MM.1S (cell line): ENCODE data around the gene KLHDC7B.
A peak's percentile ranks its signal among the peaks of the same experiment; 100 is the strongest.

ENCODE experiments used
- DNase-seq: peaks from one replicate; pipeline ENCODE4 v3.0.0-alpha.2; 2015
- H2AFZ ChIP-seq: fragments of 300-600 bp; sonication (generic); 2 replicates; pipeline ENCODE4 v1.6.0; 2016; ENCODE audit warnings: antibody characterized with exemption, low read length
- H3F3A ChIP-seq: fragments of 300-600 bp; sonication (generic); 2 replicates; pipeline ENCODE4 v1.6.1; 2016; ENCODE audit warnings: mild to moderate bottlenecking, antibody characterized with exemption, low read length, moderate library complexity, mixed read lengths; ENCODE audit not compliant: insufficient read depth
- H3K27ac ChIP-seq: fragments of 300-600 bp; sonication (generic); 2 replicates; pipeline ENCODE4 v1.5.1; 2016; ENCODE audit warnings: mild to moderate bottlenecking, low read length
- H3K27me3 ChIP-seq: fragments of 300-600 bp; sonication (generic); replicated peaks from 2 replicates; pipeline ENCODE4 v1.6.0; 2016; ENCODE audit warnings: low read length; ENCODE audit not compliant: insufficient read depth
- H3K36me3 ChIP-seq: fragments of 300-600 bp; sonication (generic); replicated peaks from 2 replicates; pipeline ENCODE4 v1.6.1; 2016; ENCODE audit warnings: mild to moderate bottlenecking, low read length, mixed read lengths; ENCODE audit not compliant: insufficient read depth
- H3K4me1 ChIP-seq: fragments of 300-600 bp; sonication (generic); 2 replicates; pipeline ENCODE4 v1.6.1; 2016; ENCODE audit warnings: low read length, mixed read lengths
- H3K4me2 ChIP-seq: fragments of 300-600 bp; sonication (generic); 2 replicates; pipeline ENCODE4 v1.6.0; 2016; ENCODE audit warnings: low read depth, low read length
- H3K4me3 ChIP-seq: fragments of 300-600 bp; sonication (generic); 2 replicates; pipeline ENCODE4 v1.5.1; 2016; ENCODE audit warnings: low read length, mixed read lengths
- H3K79me2 ChIP-seq: fragments of 300-600 bp; sonication (generic); 2 replicates; pipeline ENCODE4 v1.6.1; 2016; ENCODE audit warnings: mixed run types, low read length, mixed read lengths
- H3K9ac ChIP-seq: fragments of 300-600 bp; sonication (generic); 2 replicates; pipeline ENCODE4 v1.6.1; 2016; ENCODE audit warnings: low read length, mixed read lengths
- H3K9me2 ChIP-seq: fragments of 300-600 bp; sonication (generic); replicated peaks from 2 replicates; pipeline ENCODE4 v1.6.1; 2016; ENCODE audit warnings: mild to moderate bottlenecking, low read length, mixed read lengths; ENCODE audit not compliant: insufficient read depth
- H3K9me3 ChIP-seq: fragments of 300-600 bp; sonication (generic); replicated peaks from 2 replicates; pipeline ENCODE4 v1.6.1; 2016; ENCODE audit warnings: mild to moderate bottlenecking, low read length, mixed read lengths; ENCODE audit not compliant: insufficient read depth
- H4K20me1 ChIP-seq: fragments of 300-600 bp; sonication (generic); 2 replicates; pipeline ENCODE4 v1.6.1; 2016; ENCODE audit warnings: mild to moderate bottlenecking, low read length, moderate library complexity, mixed read lengths; ENCODE audit not compliant: insufficient read depth
- CTCF ChIP-seq: fragments of 300-600 bp; sonication (generic); IDR thresholded peaks from 2 replicates; pipeline ENCODE4 v1.5.1; 2016; ENCODE audit warnings: antibody characterized with exemption, low read length, mixed read lengths
- EZH2 ChIP-seq: fragments of 300-600 bp; sonication (generic); optimal IDR thresholded peaks from 2 replicates; pipeline ENCODE3; 2017; ENCODE audit warnings: low read depth, mild to moderate bottlenecking, antibody characterized with exemption, low read length, mixed read lengths
- EZH2phosphoT487 ChIP-seq: fragments of 300-600 bp; sonication (generic); IDR thresholded peaks from 2 replicates; pipeline ENCODE4 v1.6.1; 2018; ENCODE audit warnings: antibody characterized with exemption, low read length

Gene KLHDC7B

GRCh38 chr22:50542416-50542927 lies 3.2 kb upstream of the KLHDC7B start:
- Histone ChIP-seq H3K4me1 (peaks cover 29% of the 10 kb centered on the region), H3K9ac (no peak overlapping the region), H3K79me2 (no peaks in the 10 kb centered on the region), H3K27ac (no peak overlapping the region), H4K20me1 (no peaks in the 10 kb centered on the region), H3K27me3 (peaks cover 11% of the 10 kb centered on the region), H3K9me2 (no peaks in the 10 kb centered on the region), H3K4me2 (no peak overlapping the region), H3F3A (peaks cover 39% of the 10 kb centered on the region), H3K9me3 (no peaks in the 10 kb centered on the region), H3K4me3 (no peak overlapping the region), H2AFZ (no peak overlapping the region), H3K36me3 (no peaks in the 10 kb centered on the region)
- no peak for TF ChIP-seq EZH2
- TF ChIP-seq CTCF: no peak
- no peak for DNase-seq

GRCh38 chr22:50544078-50544745 lies 1.5 kb upstream of the KLHDC7B start:
- peak overlapping the region; percentile 24 for H3K4me3 ChIP-seq
- no peaks in the 10 kb centered on the region for H3K36me3 ChIP-seq
- H4K20me1 ChIP-seq: no peaks in the 10 kb centered on the region
- no peaks in the 10 kb centered on the region for H3K9me2 ChIP-seq
- H3K9me3 ChIP-seq: no peaks in the 10 kb centered on the region
- peak overlapping the region; percentile 63 for H3K4me2 ChIP-seq
- peak overlapping the region; percentile 28; the same call in 1 of the 2 replicates for H3K9ac ChIP-seq
- peak overlapping the region; percentile 62 for H2AFZ ChIP-seq
- H3F3A ChIP-seq: peaks cover 28% of the 10 kb centered on the region
- TF ChIP-seq EZH2phosphoT487 (no peak), CTCF (peak; percentile 78)
- DNase-seq: peak; percentile 83
- H3K4me1 ChIP-seq: peaks cover 18% of the 10 kb centered on the region; the same call in 1 of the 2 replicates
- peaks cover 25% of the 10 kb centered on the region for H3K27me3 ChIP-seq
- no peak overlapping the region for H3K27ac ChIP-seq
- H3K79me2 ChIP-seq: no peaks in the 10 kb centered on the region

- H3K79me2 ChIP-seq: no peaks in the 10 kb centered on the region
- no peaks in the 10 kb centered on the region for H4K20me1 ChIP-seq
- TF ChIP-seq EZH2phosphoT487 (no peak), EZH2 (no peak), CTCF (no peak)
- peak overlapping the region; percentile 63 for H3K4me2 ChIP-seq
- H3K9me2 ChIP-seq: no peaks in the 10 kb centered on the region
- no peak overlapping the region for H3K9ac ChIP-seq
- DNase-seq: no peak
- H3K27ac ChIP-seq: no peak overlapping the region
- H3K4me1 ChIP-seq: peaks cover 16% of the 10 kb centered on the region; the same call in 1 of the 2 replicates
- H3F3A ChIP-seq: peaks cover 22% of the 10 kb centered on the region
- H3K36me3 ChIP-seq: no peaks in the 10 kb centered on the region
- no peaks in the 10 kb centered on the region for H3K9me3 ChIP-seq
- peak overlapping the region; percentile 62 for H2AFZ ChIP-seq
- H3K27me3 ChIP-seq: peaks cover 25% of the 10 kb centered on the region
- peak overlapping the region; percentile 24; the same call in 1 of the 2 replicates for H3K4me3 ChIP-seq
These were observed 899 bp upstream of the KLHDC7B start for GRCh38 chr22:50544746-50545253.
